Amniotic stem cell (primary cell): ENCODE measurements around the gene KHNYN.

Source experiments
- DNase-seq: peaks from one replicate; lab custom pipeline; 2025; lab: John Stamatoyannopoulos, UW

KHNYN gene

GRCh38 chr14:24401810-24402702 is 27.7 kb upstream of the KHNYN start:
- no peak for DNase-seq

DNA sequence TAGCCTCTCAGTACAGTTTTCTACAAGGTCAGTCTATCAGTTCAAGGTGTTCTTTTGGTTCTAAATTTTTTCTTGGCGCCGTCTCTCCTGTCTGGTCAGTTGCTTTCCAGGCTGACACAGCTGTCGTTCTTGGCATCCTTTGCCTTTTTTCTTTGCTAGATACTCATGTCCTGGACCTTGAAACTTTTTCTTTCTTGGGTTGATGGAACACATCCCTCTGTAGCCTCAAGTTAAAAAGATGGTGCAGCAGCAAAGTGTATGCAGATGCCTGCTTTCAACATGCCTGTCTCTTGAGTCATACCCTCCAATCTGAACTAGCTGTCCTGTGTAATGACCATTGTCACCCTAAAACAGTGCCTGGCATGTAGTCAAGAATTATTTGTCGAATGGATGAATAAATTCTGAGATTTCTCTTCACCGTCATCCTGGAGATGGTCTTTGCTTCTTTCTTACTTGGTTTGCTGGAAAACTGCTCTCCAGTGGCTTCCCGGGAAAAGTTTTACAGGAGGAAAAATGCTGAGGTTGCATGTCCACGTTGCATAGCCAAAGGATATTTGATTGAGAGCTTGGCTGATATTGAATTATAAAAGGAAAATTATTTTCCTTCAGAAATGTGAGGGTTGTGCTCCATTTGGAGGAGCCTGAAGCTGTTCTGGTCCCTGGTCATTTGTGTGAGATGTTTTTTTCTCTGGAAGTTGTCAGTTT is 26.3 kb upstream of the KHNYN start:
- DNase-seq: no peak

GRCh38 chr14:24404814-24405213 is 24.9 kb upstream of the KHNYN start:
- no peak for DNase-seq

- no peak for DNase-seq
Observed at GRCh38 chr14:24406416-24406815, 23.3 kb upstream of the KHNYN start.

GRCh38 chr14:24407608-24408325 is 22.0 kb upstream of the KHNYN start:
- DNase-seq: no peak

DNA sequence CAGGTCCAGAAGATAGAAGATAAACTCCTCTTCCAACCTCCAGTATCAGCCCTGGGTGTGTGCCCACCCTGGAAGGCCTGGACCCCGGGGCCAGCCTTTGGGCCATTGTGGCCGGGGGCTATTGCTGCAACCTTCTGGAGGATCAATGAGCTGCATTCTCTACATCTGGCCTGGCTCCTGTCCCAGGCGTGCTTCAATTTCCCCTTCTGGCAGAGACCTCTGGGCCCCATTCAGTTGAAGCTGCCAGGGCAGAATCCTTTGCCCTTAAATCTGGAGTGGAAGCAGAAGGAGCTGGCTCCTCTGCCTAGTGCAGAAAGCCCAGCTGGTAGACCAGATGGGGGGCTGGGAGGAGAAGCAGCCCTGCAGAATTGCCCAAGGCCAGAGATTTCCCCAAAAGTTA is 21.0 kb upstream of the KHNYN start:
- no peak for DNase-seq

DNA sequence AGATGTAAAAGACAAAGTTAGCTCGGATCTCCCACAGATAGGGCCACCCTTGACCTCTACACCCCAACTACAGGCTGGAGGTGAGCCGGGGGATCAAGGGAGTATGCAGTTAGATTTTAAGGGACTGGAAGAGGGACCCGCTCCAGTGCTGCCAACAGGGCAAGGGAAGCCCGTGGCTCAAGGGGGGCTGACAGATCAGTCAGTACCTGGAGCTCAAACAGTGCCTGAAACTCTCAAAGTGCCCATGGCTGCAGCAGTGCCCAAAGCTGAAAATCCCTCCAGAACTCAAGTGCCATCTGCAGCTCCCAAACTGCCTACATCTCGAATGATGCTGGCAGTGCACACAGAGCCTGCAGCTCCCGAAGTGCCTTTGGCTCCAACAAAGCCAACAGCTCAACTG is 20.6 kb upstream of the KHNYN start:
- DNase-seq: no peak

DNA sequence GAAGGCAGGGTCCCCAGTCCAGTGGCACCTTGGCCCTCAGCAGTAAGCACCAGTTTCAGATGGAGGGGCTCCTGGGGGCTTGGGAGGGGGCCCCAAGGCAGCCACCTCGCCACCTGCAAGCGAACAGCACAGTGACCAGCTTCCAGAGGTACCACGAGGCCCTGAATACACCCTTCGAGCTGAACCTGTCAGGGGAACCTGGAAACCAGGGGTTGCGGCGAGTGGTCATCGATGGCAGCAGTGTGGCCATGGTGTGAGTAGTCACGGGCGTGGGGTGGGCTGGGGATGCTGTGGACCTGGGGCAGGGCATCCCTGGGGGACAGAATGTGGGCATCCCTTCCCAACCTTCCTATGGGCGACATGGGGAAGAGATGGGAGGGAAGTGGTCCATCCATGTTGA is 19.8 kb upstream of the KHNYN start:
- no peak for DNase-seq

DNA sequence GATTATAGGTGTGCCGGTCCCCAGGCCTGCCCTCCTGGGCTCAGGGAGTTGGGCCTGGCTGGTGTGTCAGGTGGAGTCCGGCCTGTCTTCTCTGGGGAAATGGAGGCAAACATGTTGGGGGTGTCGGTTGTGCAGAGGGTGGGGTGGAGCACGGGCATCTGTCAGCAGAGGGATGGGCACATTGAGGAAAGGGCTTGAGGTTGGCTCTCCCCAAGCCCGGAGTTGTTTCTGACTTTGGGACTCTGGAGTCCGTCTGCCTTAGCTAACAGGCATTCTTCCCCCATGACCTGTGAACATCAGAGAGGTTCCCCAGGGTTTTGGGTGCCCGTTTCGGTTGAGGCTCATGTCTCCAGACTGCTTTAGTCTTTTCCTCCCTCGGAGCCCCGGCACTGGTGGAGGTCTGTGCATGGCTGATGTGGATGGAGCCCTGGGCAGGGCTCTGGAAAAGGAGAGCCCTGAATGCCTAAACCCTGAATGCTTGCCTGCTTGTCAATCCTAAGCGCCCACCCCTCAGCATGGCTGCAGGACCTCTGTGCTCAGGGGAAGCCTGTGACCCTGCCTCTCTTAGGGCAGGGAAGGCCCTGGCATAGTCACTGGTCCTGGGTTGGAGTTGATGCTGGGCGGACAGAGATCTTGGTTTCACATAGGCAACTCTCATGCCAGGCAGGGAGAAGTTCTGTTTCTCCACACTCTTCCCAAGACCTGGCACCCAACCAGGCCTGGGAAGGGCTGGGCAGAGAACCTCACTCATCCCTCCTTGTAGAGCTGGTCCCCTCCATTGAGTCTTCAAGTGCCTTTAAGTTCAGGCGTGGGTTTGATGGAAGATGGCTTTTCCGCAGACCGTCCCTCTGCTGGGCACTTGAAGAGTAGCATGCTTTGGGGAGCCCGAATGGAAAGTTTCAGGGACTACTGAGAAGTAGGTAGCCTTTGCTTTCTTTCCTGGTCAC is 18.0 kb upstream of the KHNYN start:
- DNase-seq: no peak

- no peak for DNase-seq
Observed at GRCh38 chr14:24414077-24414476, 15.7 kb upstream of the KHNYN start.

DNA sequence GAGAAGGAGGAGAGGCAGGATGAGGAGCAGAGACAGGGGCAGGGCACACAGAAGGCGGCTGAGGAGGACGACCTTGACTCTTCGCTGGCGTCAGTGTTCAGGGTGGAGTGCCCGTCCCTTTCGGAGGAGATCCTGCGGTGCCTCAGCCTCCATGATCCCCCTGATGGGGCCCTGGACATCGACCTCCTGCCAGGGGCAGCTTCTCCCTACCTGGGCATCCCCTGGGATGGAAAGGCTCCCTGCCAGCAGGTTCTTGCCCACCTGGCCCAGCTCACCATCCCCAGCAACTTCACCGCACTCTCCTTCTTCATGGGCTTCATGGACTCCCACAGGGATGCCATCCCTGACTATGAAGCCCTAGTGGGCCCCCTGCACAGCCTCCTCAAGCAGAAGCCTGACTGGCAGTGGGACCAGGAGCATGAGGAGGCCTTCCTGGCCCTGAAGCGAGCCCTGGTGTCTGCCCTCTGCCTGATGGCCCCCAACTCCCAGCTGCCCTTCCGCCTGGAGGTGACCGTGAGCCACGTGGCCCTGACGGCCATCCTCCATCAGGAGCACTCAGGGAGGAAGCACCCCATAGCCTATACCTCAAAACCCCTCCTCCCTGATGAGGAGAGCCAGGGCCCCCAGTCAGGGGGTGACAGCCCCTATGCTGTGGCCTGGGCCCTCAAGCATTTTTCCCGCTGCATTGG is 14.9 kb upstream of the KHNYN start:
- DNase-seq: no peak

- DNase-seq: no peak
Observed at GRCh38 chr14:24415421-24416253, 14.1 kb upstream of the KHNYN start.

DNA sequence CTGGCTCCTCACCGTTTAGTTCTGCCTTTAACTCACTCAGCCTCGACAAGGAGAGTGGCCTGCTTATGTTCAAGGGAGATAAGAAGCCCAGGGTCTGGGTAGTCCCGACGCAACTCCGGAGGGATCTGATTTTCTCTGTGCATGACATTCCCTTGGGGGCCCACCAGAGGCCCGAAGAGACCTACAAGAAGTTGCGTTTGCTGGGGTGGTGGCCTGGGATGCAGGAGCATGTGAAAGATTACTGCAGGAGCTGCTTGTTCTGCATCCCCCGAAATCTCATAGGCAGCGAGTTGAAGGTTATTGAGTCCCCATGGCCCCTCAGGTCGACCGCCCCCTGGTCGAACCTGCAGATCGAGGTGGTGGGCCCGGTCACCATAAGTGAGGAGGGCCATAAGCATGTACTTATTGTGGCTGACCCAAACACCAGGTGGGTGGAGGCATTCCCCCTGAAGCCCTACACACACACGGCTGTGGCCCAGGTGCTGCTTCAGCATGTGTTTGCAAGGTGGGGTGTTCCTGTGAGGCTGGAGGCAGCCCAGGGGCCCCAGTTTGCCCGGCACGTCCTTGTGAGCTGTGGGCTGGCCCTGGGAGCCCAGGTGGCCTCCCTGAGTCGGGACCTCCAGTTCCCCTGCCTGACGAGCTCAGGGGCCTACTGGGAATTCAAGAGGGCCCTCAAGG is 13.4 kb upstream of the KHNYN start:
- DNase-seq: no peak

DNA sequence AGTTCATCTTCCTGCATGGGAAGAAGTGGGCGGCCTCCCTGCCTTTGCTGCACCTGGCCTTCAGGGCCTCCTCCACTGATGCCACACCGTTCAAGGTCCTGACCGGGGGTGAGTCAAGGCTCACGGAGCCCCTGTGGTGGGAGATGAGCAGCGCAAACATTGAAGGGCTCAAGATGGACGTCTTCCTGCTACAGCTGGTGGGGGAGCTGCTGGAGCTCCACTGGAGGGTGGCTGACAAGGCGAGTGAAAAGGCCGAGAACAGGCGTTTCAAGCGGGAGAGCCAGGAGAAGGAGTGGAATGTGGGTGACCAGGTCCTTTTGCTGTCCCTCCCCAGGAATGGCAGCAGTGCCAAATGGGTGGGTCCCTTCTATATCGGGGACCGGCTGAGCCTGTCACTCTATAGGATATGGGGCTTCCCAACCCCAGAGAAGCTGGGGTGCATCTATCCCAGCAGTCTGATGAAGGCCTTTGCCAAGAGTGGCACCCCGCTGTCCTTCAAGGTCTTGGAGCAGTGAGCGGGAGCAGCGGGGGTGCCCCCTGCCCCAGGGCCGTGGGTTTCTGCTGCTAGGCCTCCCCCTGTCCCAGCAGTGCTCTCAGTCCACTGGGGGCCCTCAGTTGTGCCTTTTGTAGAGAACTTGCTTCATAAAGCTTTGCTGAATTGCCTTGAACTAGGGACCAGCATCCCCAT is 12.7 kb upstream of the KHNYN start:
- DNase-seq: no peak

DNA sequence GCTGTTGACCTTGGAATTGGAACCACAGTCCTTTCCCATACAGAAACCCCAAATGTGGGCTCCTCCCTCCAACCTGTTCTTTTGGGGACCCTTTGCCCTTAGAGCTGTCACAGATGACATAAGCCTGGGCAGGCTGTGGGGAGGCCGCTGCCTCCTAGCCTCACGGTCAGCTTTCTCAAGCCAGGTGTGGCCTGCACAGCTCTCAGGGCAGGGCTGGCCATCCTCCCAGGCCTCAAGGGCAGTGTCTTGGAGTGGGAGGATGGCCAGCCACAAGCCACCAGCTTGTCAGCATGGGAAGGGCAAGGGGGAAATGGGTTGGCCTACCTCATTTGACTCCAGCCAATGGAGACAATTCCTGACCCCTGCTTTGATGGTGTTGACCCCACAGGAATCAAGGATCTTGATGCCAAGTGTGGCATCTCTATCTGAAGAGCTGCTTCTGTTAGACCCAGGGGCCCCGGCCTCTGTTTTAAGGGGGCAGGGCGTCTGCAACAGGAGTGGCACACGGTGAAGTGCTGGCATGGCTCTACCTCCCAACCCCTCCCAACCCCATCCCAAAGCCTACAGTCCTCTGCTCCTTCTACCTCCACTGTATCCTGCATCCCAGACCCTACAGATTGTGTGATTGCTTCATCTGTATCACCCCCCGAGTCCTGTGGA is 11.8 kb upstream of the KHNYN start:
- no peak for DNase-seq

GRCh38 chr14:24418492-24418873 is 11.3 kb upstream of the KHNYN start:
- no peak for DNase-seq

DNA sequence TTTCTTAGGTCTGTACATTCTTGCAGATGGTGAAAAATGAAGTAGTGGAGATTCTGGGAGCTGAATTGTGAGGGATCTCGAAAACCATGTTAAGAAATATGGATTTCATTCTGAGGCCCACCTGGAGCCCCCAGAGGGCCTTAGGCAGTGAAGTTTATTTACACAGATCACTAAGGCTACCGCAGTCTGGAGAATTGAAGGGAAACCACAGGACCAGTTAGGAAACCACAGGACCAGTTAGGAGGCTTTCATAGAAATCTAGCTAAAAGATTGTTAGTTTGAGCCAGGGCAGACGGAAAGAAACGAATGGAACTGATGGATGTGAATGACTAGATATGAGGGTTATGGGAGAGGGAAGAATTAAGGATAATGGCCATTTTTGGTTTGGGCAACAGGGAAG is 7.5 kb upstream of the KHNYN start:
- DNase-seq: no peak
